ENCODE results near the gene BCKDHB.
"Not testable (repeated sequence)": the region's sequence is repeated elsewhere in the genome, so short reads cannot be mapped to it uniquely, and the experiment has no call there.

Gene BCKDHB

GRCh38 chr6:80263585-80263984, 157.1 kb downstream of the BCKDHB start:
- DNase-seq (ENCODE audit: low read depth) = no peak

DNA sequence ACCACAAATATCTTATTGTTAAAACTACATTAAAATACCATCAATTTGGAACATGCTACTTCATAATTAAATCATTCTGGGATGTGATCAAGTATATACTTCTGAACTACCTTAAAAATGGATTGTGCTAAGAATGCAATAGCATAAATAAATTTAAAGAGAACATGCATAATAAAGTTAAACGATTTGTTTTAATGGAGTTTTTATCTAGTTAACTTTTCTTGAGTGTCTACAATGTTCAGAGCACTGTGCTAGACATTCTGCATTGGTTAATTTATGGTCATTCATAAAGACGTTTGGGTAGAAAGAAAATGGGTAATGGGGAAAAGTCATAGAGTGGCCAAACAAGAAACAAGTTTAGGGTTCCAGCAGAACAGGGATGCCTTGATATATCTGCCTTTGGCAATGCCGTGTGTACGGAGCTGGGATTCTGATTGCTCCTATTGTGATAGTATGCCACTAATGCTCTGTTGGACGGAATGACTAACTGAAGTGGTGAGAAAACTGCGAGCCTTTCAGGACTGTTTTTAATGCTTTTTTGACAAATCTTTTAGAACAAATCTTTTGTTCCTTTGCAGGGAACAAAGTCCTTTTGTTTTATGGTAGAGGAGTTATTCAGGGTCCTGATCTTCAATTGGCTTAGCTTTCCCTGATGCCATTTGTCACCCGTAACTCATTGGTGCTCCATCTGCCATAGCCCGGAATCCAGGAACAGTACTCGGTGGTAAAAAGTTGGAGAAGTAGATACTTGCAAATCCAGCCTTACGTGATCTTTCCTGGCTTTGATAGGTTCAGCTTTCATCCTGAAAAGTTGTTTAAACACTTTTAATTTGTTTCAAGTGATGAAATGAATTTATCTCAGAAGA, 162.6 kb downstream of the BCKDHB start:
- DNase-seq (ENCODE audit: low read depth) = no peak

GRCh38 chr6:80271074-80271473, 164.6 kb downstream of the BCKDHB start:
- DNase-seq (ENCODE audit: low read depth) = no peak

- no peak for DNase-seq (ENCODE audit: low read depth)
Measured at GRCh38 chr6:80272988-80273387, 166.5 kb downstream of the BCKDHB start.

GRCh38 chr6:80276861-80277260, 170.4 kb downstream of the BCKDHB start:
- no peak for DNase-seq (ENCODE audit: low read depth)

GRCh38 chr6:80277501-80277900, 171.0 kb downstream of the BCKDHB start:
- DNase-seq (ENCODE audit: low read depth) = no peak

DNA sequence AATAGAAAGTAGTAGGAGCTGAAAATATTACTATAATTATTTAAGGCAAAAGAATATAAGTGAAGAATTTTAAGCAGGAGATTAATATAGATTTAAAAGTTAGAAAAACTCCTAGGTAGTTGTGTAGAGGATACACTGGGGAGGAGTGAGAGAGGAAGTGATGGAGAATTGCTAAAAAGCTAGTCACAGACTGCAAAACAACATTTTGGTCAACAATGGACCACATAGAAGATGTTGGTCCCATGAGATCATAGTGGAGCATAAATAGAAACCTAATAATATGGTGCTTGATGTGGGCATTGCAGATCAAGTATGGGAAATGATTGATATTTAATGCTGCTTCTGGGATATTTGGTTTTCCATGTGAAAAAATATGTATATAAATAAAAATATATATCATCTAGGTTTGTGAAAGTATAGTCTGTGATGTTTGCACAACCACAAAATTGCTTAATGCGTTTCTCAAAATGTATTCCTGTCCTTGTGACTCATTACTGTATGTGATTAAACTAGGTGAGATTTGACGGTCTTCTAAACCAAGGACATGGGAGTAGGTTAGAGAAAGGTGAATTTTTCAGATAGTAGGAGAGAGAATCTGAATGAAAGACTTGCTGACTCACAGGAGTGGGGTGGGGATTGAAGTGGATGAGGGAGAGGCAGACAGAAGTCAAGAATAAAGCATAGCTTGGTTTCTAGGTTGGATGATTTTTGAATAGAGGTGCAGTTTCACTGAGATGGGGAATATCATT, 174.0 kb downstream of the BCKDHB start:
- DNase-seq (ENCODE audit: low read depth) = no peak

GRCh38 chr6:80282913-80283554, 176.6 kb downstream of the BCKDHB start:
- DNase-seq (ENCODE audit: low read depth) = no peak

DNA sequence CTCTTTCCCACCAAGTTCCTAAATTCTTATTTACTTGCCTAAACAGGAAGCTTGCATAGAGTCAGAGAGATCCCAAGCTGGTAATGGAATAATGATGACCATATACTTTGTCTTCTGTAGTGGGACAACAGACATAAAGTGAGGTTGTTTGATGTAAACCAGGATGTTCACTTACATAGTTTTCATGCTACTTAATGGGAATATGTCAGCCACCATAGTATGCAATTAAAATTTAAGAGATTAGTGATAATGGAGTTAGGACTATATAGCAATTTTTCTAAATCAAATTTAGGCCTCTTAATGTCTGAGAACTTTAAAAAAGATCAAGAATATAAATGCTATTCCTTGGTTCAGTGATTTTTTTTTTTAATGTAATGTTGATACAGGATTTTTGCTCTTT, 180.6 kb downstream of the BCKDHB start:
- no peak for DNase-seq (ENCODE audit: low read depth)

- DNase-seq (ENCODE audit: low read depth) = no peak
Measured at GRCh38 chr6:80287607-80288006, 181.1 kb downstream of the BCKDHB start.

GRCh38 chr6:80289727-80290126, 183.3 kb downstream of the BCKDHB start:
- no peak for DNase-seq (ENCODE audit: low read depth)

DNA sequence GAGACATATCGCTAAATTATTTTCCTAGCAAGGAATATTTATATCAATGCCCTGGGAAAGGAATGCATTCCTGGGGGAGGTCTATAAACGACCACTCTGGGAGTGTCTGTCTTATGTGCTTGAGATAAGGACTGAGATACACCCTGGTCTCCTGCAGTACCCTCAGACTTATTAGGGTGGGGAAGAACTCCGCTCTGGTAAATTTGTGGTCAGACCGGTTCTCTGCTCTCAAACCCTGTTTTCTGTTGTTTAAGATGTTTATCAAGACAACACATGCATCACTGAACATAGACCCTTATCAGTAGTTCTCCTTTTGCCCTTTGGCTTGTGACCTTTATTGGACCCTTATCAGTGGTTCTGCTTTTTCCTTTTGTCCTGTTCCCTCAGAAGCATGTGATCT, 188.1 kb downstream of the BCKDHB start:
- DNase-seq (ENCODE audit: low read depth) = not testable (repeated sequence)

DNA sequence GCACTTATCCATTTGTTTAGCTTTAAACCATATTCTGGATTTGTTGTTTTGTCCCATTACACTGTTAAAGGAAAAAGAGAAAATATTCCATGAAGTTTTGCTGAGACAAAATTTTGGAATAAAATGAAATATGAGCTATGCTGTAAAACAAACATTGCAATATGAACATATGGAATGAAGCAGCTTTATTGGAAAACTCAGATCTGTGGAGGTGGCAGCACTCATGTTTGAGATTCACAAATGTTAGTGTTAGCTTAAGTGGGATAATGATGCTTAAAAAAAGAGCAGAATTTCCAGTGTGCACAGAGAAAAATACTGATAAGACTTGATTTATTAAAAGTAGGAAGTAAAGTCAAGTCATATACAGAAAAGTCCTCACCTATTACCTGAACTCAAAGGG, 196.2 kb downstream of the BCKDHB start:
- DNase-seq (ENCODE audit: low read depth) = no peak

DNA sequence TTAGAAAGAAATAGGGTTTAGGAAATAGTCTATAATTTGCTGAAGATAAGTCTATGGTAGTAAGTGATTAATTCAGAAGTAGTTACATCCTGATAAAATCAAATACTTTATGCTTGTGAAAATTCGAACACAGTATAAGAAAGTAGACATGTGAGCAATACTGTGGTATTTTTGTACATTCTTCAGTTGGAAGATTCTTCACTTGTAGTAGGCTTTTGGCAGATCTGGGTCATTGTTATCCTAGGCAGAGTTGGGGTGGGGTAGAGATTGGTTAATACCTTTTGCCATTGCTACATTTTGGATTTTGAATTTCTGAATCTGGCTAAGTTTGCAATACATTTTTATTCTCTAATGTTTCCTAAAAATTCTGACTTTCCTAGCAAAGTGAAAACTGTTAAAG, 197.5 kb downstream of the BCKDHB start:
- no peak for DNase-seq (ENCODE audit: low read depth)

DNA sequence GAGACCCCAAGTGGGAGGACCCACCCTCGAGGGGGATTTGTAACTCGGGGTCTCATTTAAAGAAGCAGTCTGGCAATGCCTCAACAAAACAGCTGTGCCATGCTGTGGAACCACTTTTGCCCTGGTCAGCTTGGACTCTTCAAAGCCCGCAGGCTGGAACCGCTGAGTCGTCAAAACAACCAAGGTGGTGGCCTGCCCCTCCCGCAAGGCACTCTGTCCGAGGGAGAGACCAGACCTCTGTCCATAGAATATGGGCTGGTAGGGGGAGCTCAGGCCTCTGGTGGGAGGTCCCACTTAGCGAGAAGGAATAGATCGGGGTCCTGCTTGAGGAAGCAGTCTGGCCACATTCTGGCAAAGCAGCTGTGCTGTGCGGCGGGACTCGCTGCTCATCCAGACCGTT, 208.1 kb downstream of the BCKDHB start:
- no peak for DNase-seq (ENCODE audit: low read depth)

- DNase-seq (ENCODE audit: low read depth) = no peak
Measured at GRCh38 chr6:80316686-80317231, 210.3 kb downstream of the BCKDHB start.

DNA sequence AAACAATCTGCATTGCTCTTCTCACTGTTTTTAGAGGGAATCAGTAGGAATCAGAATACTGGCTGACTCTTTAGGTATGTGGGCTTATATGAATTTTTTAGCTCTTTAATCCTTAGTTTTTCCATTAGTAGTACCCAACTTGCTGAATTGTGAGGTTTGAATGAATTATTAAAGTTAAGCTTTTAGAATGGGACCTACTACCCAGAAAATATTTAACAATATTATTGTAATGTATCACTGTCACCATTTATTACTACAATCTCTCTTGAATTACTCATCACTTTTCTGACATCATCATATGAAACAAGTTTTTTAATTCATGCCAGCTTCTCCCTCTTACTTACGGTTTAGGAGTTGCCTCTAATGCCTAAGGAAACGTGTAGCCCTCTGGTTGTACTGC, 212.7 kb downstream of the BCKDHB start:
- DNase-seq (ENCODE audit: low read depth) = no peak

DNA sequence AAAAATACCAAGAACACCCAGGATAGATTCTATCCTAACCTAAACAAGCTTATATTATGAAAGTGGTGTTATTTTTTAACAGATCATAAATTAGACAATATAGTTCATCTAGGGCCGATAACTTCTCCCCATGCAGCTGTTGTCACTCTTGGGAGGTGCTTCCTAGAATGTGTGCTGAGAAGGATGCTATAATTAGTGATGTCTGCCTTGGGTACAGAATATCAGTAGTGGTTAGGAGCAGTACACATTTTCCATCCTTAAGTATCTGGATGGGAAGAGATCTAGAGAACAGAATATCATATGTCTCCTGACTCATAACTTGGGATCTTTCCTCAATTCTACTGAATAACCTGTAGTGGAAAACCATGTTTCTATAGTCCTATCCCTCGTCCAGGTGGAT, 214.5 kb downstream of the BCKDHB start:
- no peak for DNase-seq (ENCODE audit: low read depth)

DNA sequence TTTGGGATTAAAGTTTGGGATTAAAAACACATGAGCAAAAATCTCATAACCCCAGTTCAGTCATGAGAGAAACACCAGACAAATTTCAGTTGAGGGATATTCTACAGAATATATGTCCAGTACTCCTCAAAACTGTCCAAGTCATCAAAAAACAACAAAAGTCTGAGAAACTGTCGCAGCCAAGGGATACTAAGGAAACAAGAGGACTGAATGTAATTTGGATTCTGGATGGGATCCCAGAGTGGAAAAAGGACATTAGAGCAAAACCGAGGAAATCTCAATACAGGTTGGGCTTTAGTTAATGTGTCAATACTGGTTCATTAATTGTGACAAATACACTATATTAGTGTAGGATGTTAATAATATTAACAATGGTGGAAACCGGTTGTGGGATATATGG, 219.3 kb downstream of the BCKDHB start:
- no peak for DNase-seq (ENCODE audit: low read depth)

DNA sequence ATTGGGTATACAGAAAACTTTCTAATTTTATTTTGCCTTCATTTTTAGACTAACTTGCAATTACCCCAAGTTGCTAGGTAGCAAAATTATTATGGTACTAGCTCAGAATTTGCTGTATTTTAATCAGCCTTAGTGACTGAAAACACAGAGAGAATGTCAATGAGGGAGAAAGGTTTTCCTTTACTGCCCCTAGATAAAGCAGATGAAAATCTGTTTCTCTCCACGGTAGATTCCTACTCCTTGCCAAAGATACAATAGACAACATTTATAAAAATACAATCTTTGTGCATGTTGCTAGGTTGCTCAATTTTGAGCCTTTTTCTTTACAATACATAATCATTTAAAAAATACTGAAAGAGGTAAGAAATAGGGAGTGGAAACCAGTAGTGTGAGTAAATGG, 222.2 kb downstream of the BCKDHB start:
- DNase-seq (ENCODE audit: low read depth) = no peak

DNA sequence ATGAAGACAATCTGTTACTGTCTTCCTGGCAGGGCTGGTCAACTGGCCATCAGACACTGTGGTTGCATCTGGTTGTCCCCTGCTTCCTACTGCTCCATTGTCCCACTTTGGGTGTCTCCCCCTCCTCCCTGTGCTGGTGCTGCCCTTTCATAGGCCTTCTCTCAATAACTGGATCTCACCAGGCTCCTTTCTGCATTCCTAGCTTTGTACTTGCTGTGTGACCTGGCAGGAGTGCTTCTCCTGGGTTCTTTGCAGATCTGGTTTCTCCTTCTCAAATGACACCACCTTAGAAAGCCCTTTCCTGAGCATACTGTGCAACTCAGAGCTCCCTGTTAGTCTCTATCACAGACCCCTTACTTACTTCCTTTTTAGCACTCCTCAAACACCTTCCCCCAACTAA, 223.0 kb downstream of the BCKDHB start:
- DNase-seq (ENCODE audit: low read depth) = no peak

GRCh38 chr6:80330961-80331360, 224.5 kb downstream of the BCKDHB start:
- DNase-seq (ENCODE audit: low read depth) = no peak

DNA sequence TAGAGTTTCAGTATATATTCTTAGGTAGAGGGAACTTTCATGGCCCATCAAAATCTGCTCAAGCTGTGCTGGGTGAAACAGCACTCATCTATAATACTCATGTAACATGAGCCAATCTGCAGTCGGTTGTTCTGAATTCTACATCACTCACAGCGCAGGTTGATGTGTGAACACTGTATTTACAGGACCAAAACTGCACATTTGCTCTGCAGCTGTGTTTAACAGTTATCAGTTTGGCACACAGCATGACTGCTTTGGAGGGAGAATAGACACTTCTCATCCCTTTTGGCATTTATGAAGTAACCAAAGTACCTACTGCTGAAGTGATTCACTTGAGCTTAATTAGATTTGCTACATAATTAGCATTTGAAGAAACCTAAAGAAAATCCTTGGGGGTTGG, 225.1 kb downstream of the BCKDHB start:
- no peak for DNase-seq (ENCODE audit: low read depth)

Measured in activated T-helper 9 cell treated with anti-CD3 and anti-CD28 coated beads, Interleukin-2, amount 50 U/mL, for 16 hours (primary cell).